HPDE6-E6E7 (cell line): ENCODE measurements around the gene SLC1A2.

Source experiments
- DNase-seq: peaks from one replicate; pipeline ENCODE4 v3.0.0; 2011; ENCODE audit warnings: missing footprints; ENCODE audit errors: extremely low spot score

The SLC1A2 gene

GRCh38 chr11:35413598-35413997 lies 5.8 kb downstream of the SLC1A2 start:
- DNase-seq = no peak

- DNase-seq = no peak
Observed at GRCh38 chr11:35412285-35412684, 7.1 kb downstream of the SLC1A2 start.

GRCh38 chr11:35407041-35407440 lies 12.3 kb downstream of the SLC1A2 start:
- no peak for DNase-seq

- no peak for DNase-seq
Observed at GRCh38 chr11:35404388-35404775, 15.0 kb downstream of the SLC1A2 start.

- DNase-seq = no peak
Observed at GRCh38 chr11:35403765-35404387, 15.5 kb downstream of the SLC1A2 start.

- DNase-seq = no peak
Observed at GRCh38 chr11:35402751-35403660, 16.4 kb downstream of the SLC1A2 start.

GRCh38 chr11:35398881-35399280 lies 20.5 kb downstream of the SLC1A2 start:
- DNase-seq = no peak

GRCh38 chr11:35394941-35395340 lies 24.4 kb downstream of the SLC1A2 start:
- DNase-seq = no peak

- DNase-seq = no peak
Observed at GRCh38 chr11:35393098-35393497, 26.3 kb downstream of the SLC1A2 start.

- DNase-seq = peak; percentile 68
Observed at GRCh38 chr11:35391922-35392688, 27.3 kb downstream of the SLC1A2 start.

- no peak for DNase-seq
Observed at GRCh38 chr11:35390737-35391682, 28.3 kb downstream of the SLC1A2 start.

- DNase-seq = no peak
Observed at GRCh38 chr11:35389897-35390465, 29.4 kb downstream of the SLC1A2 start.

GRCh38 chr11:35389112-35389511 lies 30.2 kb downstream of the SLC1A2 start:
- DNase-seq = no peak

- DNase-seq = no peak
Observed at GRCh38 chr11:35388061-35388460, 31.3 kb downstream of the SLC1A2 start.

- no peak for DNase-seq
Observed at GRCh38 chr11:35387111-35387982, 32.0 kb downstream of the SLC1A2 start.

- no peak for DNase-seq
Observed at GRCh38 chr11:35383953-35384352, 35.4 kb downstream of the SLC1A2 start.

GRCh38 chr11:35381709-35382322 lies 37.5 kb downstream of the SLC1A2 start:
- DNase-seq = no peak

- no peak for DNase-seq
Observed at GRCh38 chr11:35380603-35381002, 38.8 kb downstream of the SLC1A2 start.

- no peak for DNase-seq
Observed at GRCh38 chr11:35377262-35377661, 42.1 kb downstream of the SLC1A2 start.
